ENCODE data around the gene IGF2BP2.

Gene IGF2BP2

GRCh38 chr3:185764980-185765370 lies 59.9 kb downstream of the IGF2BP2 start:
- DNase-seq (ENCODE audit: low read depth): no peak

- DNase-seq (ENCODE audit: low read depth): no peak
Observed at GRCh38 chr3:185764163-185764979, 60.5 kb downstream of the IGF2BP2 start.

GRCh38 chr3:185763347-185764005 lies 61.4 kb downstream of the IGF2BP2 start:
- no peak for DNase-seq (ENCODE audit: low read depth)

DNA sequence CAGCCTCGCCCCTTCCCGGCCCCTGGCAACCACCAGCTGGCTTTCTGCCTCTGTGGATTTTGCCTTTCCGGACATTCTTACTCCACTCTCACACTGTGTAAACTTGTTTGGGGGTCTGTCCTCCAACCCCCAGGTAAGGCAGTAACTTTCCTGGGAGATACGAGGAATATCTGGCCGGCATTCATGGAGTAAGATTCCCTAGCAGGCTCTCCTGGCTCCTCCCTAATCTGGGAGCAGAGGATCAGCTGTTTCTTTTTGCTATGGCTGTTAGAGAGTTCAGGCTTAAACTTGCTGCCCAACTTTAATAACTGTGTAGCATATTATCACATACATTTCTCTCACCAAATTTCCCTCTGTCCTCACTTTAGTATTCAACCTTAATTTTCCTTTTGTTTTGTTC lies 64.3 kb downstream of the IGF2BP2 start:
- no peak for DNase-seq (ENCODE audit: low read depth)

GRCh38 chr3:185760088-185760487 lies 64.8 kb downstream of the IGF2BP2 start:
- no peak for DNase-seq (ENCODE audit: low read depth)

DNA sequence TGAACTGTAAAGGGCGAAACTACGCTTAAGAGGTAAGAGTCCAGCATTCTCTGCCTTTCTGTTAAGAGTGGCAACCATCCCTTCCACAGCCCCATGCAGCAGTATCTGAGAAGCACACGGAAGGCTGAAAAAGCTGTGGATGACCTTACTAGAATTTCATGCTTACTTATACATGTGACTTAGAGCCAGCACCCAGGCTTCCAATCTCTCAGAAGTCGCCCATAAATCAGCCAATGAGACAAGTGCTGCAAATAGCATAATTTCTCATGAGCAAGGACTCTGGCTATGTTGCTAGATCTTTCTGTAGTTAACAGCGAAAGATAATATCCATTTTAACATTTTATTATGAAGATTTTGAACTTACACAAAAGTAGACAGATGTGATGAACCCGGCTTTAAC lies 65.3 kb downstream of the IGF2BP2 start:
- DNase-seq (ENCODE audit: low read depth): no peak

DNA sequence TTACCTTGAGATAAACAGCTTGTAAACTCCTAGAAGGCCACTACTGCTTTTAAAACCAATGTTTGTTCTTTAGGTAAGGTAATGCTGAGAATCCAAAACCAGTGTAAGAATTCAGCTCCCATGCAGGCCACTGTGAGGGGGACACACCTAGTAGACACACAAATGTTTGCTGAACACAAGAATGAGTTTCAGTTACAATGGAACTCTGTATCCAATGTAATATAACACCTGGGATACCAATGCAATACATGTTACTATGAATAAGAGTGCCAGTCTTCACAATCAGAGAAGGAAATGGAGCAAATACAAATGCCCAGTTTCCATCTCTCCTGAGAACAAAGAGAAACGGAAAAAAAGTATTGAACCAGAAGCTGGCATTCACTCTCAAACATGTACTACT lies 65.9 kb downstream of the IGF2BP2 start:
- no peak for DNase-seq (ENCODE audit: low read depth)

DNA sequence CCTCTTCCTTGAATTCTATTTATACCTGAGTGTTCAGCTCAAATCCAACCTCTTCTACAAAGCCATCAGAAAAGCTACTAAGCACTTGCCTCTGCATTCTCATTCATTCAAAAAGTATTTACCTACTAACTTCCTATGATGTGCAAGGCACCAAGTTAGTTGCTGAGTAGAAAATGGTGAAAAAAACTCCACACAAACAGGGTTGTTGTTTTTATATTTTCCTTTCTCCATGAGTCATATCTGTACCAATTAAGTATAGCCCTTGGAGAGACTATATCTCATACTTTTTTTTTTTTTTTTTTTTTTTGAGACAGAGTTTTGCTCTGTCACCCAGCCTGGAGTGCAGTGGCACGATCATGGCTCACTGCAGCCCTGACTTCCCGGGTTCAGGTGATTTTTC lies 67.7 kb downstream of the IGF2BP2 start:
- DNase-seq (ENCODE audit: low read depth): no peak

- no peak for DNase-seq (ENCODE audit: low read depth)
Observed at GRCh38 chr3:185756477-185756876, 68.4 kb downstream of the IGF2BP2 start.

- no peak for DNase-seq (ENCODE audit: low read depth)
Observed at GRCh38 chr3:185754920-185755319, 69.9 kb downstream of the IGF2BP2 start.

DNA sequence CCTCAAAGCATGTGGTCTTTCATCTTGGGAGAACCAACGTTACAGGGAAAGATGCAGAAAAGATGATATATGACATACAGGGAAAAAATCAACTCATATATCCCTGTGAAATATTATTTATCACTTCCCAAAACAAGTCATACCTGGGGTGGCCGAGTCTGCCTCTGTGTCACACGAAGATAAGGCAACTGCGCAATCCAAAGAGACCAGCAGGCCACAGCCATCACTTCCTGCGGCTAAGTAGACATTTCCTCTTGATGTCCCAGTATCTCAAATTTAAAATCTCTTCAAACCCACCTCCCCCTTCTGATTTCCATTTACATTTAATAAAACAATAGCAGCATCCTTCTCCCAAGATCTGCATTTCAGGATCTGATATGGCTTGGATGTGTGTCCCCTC lies 71.5 kb downstream of the IGF2BP2 start:
- DNase-seq (ENCODE audit: low read depth): no peak

- DNase-seq (ENCODE audit: low read depth): no peak
Observed at GRCh38 chr3:185750702-185751101, 74.1 kb downstream of the IGF2BP2 start.

GRCh38 chr3:185750015-185750414 lies 74.8 kb downstream of the IGF2BP2 start:
- DNase-seq (ENCODE audit: low read depth): no peak

DNA sequence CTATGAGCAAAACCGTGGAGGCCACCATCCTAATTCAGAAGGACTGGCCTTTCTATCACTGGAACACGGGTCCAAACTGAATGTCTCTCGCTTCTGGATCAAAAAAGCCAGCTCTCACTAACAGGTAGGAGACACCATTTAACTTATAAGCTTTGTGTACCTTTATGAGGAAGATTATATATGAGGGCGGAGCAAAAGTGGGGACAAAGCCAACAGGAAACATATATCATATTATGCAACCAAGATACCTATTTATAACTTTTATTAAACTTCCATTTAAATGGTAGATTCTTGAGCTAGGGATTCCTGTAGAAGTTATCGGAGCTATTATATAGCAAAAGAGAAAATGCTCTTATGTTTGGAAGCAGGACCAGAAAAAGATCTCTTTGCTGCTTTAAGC lies 78.4 kb downstream of the IGF2BP2 start:
- DNase-seq (ENCODE audit: low read depth): no peak

DNA sequence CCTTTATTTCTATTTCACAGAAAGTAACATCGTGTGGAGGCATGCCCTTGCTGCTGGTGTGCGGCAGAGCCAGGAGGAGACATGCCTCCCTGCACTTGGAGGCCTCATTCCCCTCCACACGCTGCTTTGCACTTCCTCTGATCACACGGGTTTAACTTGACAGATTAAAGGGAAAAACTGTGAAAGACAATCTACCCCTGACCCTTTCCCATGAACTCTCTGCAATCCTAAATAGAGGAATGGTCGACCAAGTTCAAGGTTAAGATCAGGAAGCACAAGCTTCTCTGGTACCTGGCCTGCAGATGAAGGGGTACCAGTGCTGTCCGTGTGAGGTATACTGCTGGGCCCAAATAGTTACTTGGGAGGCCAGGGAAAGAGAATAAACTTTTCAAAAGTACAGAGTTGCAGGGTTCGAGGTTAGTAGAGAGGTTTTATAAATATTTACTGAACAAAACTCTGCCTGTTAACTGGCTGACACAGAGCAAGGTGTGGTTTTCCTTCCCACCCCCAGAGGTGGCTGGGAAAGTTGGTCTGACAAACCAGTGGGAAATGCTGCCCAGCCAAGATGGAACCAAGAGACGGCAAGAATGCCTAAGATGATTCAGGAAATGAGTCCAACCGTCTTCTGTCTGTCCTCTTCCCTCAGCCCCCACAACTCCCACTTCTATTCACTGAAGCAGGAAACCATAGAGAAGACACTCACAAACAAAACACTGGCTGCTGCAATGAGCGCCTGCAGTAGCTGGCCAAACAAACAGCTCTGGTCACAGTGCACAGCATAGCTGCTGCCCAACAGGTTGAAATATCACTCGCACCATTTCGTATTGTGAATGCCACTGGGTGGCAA lies 79.6 kb downstream of the IGF2BP2 start:
- no peak for DNase-seq (ENCODE audit: low read depth)

DNA sequence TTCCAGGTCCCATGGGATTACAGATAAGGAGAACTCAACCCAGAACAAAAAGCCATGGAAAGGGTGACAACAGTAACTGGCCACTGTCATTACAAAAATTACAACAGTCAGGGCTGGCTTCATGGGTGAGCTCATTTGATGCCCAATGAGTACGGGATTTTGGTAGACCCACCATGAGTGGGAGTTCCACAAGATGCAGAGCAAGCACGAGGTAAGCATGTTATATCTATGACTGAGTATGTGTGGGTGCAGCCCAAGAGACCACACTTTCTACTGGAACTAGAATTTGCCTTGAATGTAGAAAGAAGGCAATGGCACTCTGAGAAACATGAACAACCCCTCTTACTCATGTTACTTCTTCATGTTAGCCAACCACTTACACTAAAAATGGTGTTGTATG lies 83.3 kb downstream of the IGF2BP2 start:
- DNase-seq (ENCODE audit: low read depth): no peak

GRCh38 chr3:185740133-185740532 lies 84.7 kb downstream of the IGF2BP2 start:
- no peak for DNase-seq (ENCODE audit: low read depth)

DNA sequence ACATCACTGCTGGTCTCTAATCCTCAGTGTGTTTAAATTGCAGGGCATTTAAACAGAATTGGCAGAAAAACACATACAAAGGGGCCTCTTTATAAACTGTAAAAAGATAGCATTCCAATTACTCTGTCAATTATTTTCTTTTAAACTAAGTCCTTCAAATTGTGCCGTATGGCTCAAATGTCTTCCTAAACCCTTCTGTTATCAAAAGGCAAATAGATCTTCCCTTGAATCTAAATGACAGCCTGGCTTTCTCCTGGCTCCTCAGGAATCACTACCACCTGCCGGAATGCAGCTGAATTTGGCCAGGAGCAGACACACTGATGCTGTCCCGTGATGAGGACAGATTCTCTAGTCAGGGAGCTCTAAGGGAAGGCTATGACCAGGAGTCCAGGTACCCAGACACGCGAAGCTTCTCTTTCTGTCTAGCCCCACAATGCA lies 85.6 kb downstream of the IGF2BP2 start:
- DNase-seq (ENCODE audit: low read depth): no peak

DNA sequence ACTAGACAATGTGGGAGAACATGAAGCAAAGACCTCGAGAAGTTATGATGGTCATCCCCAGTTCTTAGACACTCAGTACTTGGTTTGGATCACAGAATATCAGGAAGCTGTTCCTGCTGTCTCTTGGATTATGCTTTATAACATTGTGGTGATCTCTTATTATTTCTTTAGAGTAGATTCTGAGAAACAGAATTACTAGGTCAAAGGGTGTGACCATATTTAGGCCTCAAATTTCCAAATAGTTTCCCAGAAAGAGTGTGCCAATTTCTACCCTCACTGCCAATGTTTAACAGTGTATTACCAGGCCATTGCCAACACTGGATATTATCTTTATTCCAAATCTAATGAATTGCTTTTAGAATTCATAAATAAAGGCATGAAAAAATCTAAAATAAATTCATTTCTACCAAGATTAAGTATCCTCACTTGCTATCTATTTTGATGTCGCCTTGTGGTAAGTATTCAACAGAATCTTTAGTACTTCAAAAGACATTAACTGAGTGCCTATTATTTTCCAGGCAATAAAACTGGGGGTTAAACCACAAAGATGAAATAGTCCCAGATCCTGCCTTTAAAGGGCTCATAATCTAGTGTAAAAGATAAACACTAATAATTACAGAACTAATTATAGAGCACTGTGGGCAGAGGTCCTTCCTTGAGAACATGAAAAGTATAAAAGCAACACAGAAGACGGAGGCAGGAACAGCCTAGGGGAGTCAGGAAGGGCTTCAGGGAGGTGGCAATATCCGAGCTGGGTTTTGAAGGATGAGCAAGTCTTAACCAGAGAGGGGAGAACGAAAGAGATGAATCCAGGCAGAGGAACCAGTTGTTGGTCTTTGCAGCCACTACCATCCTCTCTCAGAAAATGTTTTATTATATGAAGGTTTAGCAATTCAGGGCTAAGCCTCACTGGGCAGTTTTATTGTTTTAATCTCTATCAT lies 86.8 kb downstream of the IGF2BP2 start:
- no peak for DNase-seq (ENCODE audit: low read depth)

- DNase-seq (ENCODE audit: low read depth): no peak
Observed at GRCh38 chr3:185737020-185737419, 87.8 kb downstream of the IGF2BP2 start.

- no peak for DNase-seq (ENCODE audit: low read depth)
Observed at GRCh38 chr3:185734725-185735096, 90.1 kb downstream of the IGF2BP2 start.
